HG03521 (cell line): ENCODE measurements around the gene CPN1.
"Not testable (repeated sequence)": the region's sequence is repeated elsewhere in the genome, so short reads cannot be mapped to it uniquely, and the experiment has no call there.

Experiments used
- ATAC-seq: cut with Tn5 transposase; IDR thresholded peaks from one replicate; pipeline ENCODE4 v1.9.1; 2021; ENCODE audit warnings: mild to moderate bottlenecking, moderate library complexity; ENCODE audit not compliant: unreplicated experiment

CPN1 gene

GRCh38 chr10:100081075-100082001 lies at the start of gene CPN1:
CPN1 (minus strand) TSS chr10:100081869; CDS start chr10:100081625, 244 bp downstream.
- no peak for ATAC-seq

GRCh38 chr10:100130831-100131230 lies 49.2 kb upstream of the CPN1 start:
- no peak for ATAC-seq

- ATAC-seq, result no peak
Observed at GRCh38 chr10:100129424-100129823, 47.8 kb upstream of the CPN1 start.

- no peak for ATAC-seq
Observed at GRCh38 chr10:100128951-100129350, 47.3 kb upstream of the CPN1 start.

GRCh38 chr10:100125335-100125734 lies 43.7 kb upstream of the CPN1 start:
- ATAC-seq, result not testable (repeated sequence)

GRCh38 chr10:100124097-100124496 lies 42.4 kb upstream of the CPN1 start:
- ATAC-seq, result no peak

- no peak for ATAC-seq
Observed at GRCh38 chr10:100122780-100123179, 41.1 kb upstream of the CPN1 start.

- no peak for ATAC-seq
Observed at GRCh38 chr10:100120550-100120949, 38.9 kb upstream of the CPN1 start.

GRCh38 chr10:100119726-100120125 lies 38.1 kb upstream of the CPN1 start:
- ATAC-seq, result no peak

GRCh38 chr10:100114976-100115770 lies 33.5 kb upstream of the CPN1 start:
- ATAC-seq, result no peak

- ATAC-seq, result no peak
Observed at GRCh38 chr10:100114460-100114859, 32.8 kb upstream of the CPN1 start.

GRCh38 chr10:100109670-100110069 lies 28.0 kb upstream of the CPN1 start:
- ATAC-seq, result no peak

- ATAC-seq, result no peak
Observed at GRCh38 chr10:100106865-100107264, 25.2 kb upstream of the CPN1 start.

- no peak for ATAC-seq
Observed at GRCh38 chr10:100104300-100104699, 22.6 kb upstream of the CPN1 start.

GRCh38 chr10:100103581-100103980 lies 21.9 kb upstream of the CPN1 start:
- no peak for ATAC-seq

GRCh38 chr10:100101192-100102076 lies 19.8 kb upstream of the CPN1 start:
- ATAC-seq, result no peak

- no peak for ATAC-seq
Observed at GRCh38 chr10:100100651-100101184, 19.0 kb upstream of the CPN1 start.

GRCh38 chr10:100089241-100089640 lies 7.6 kb upstream of the CPN1 start:
- ATAC-seq, result no peak

- not testable (repeated sequence) for ATAC-seq
Observed at GRCh38 chr10:100086708-100087107, 5.0 kb upstream of the CPN1 start.

- ATAC-seq, result no peak
Observed at GRCh38 chr10:100085596-100085995, 3.9 kb upstream of the CPN1 start.

GRCh38 chr10:100083623-100084022 lies 2.0 kb upstream of the CPN1 start:
- ATAC-seq, result no peak
